ENCODE results near the gene EPHA7.

- TF ChIP-seq CTCF (IDR thresholded peaks at IDR 0.05; ENCODE audit: poor library complexity) (no peak), EZH2 (IDR thresholded peaks at IDR 0.05; ENCODE audit: borderline replicate concordance) (no peak), EZH2phosphoT487 (IDR thresholded peaks at IDR 0.05; ENCODE audit: low read depth, severe bottlenecking, unreplicated experiment) (no peak)
Measured at GRCh38 chr6:93196406-93196970, 222.9 kb downstream of the EPHA7 start.

Data from hepatocyte (in vitro differentiated cells).